Forelimb muscle (tissue), 1 donor: ENCODE results near the gene TSNAXIP1. TPM values are rescaled to one million over a fixed set of nuclear protein-coding genes. Genes with fewer than 3 reads are reported as not detected.

ENCODE experiments used
- DNase-seq: peaks from one replicate; pipeline ENCODE4 v3.0.0-alpha.2; 2013; ENCODE audit warnings: low read depth
- polyA plus RNA-seq: library from polyadenylated mRNA; unstranded; fragments of 120-200 nt; gene quantifications from one replicate; pipeline ENCODE4 v1.2.1, GENCODE V29; 2013; ENCODE audit not compliant: insufficient read length

The TSNAXIP1 gene
- polyA plus RNA-seq, 1 donor: 1.4 TPM

DNA sequence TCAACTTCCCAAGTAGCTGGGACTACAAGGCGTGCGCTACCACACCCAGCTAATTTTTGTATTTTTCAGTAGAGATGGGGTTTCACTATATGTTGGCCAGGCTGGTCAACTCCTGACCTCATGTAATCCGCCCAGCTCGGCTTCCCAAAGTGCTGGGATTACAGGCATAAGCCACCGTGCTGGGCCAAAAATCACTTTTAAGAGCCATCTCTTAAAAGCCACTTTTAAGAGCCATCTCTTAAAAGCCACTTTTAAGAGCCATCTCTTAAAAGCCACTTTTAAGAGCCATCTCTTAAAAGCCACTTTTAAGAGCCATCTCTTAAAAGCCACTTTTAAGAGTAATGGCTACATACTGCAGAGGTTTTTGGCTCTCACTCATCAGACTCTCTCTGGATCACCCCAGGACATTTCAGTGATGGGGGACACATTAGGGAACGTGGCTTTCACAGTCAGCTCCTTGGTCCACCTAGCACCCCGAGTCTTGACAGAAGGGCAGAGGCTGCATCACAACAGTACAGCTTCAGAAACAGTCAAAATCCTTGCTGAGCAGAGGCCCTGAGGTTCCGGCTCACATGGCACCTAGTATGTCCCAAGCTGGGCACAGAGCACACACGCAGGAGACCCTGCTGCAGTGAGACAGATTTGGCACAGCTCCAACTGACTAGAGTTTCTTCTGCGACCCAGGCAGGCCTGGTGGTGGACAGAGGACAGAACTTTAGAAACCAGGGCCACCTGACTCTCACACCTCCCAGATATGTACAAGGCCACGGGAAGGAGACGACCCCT lies 23.9 kb upstream of the TSNAXIP1 start:
- DNase-seq: no peak

DNA sequence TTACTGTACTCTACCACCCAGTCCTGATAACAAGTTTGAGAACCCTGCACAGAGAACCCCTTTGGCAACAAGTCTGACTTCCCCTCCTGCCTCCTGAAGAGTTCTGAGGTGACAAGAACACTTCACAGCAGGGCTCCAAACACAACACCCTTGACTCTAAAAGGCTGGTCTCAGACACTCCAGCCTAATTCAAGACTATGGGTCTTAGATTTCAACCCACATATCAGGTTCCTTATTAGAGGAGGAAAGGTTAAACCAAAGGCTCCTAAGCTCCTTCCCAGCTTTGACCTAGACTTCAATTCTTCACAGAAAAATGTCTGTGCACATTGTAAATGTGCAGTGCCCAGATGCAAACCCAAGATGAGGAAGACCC lies 23.4 kb upstream of the TSNAXIP1 start:
- no peak for DNase-seq

DNA sequence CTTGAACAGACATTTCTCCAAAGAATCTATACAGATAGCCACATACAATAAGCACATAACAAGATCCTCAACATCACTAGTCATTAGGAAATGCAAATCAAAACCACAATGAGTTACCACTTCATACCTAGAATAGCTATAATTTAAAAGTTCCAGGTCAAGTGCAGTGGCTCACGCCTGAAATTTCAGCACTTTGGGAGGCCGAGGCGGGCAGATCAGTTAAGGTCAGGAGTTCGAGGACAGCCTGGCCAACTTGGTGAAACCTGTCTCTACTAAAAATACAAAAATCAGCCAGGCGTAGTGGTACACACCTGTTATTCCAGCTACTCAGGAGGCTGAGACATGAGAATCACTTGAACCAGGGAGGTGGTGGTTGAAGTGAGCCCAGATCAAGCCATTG lies 20.2 kb upstream of the TSNAXIP1 start:
- DNase-seq: no peak

DNA sequence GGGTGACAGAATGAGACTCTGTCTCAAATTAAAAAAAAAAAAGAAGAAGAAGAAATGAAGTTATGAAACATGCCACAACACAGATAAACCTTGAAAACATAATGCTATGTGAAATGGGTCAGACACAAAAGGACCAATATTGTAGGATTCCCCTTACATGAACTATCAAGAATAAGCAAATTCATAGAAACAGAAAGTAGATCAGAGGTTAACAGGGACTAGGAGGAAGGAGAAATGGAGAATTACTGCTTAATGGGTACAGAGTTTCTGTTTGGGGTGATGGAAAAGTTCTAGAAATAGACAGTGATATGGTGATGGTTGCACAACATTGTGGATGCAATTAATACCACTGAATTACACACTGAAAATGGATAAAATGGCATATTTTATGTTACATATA lies 16.6 kb upstream of the TSNAXIP1 start:
- no peak for DNase-seq

DNA sequence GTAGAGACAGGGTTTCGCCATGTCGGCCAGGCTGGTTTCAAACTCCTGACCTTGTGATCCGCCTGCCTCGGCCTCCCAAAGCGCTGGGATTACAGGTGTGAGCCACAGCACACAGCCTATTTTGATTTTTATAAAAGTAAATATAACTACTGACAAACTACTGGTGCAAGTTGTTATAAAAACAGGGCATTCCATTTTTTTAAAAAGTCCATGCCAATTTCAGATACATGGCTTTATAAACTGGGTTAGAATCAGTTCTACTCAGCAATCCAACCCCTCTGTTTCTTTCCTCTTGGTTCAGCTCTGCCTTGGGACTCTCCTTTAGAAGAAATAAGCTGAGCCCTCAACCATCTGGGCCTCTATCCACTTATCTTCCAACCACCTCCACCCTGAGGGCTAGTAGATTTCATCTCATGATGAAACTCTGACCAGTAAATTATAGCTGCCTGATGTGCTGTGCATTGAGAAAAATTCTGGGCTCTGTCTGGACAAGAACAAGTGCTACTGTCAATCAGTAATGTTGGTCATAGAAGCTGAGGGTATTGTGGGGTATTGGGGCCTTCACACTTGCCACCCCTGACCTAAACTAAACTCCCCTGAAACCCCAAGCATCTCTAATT lies 10.5 kb upstream of the TSNAXIP1 start:
- DNase-seq: no peak

DNA sequence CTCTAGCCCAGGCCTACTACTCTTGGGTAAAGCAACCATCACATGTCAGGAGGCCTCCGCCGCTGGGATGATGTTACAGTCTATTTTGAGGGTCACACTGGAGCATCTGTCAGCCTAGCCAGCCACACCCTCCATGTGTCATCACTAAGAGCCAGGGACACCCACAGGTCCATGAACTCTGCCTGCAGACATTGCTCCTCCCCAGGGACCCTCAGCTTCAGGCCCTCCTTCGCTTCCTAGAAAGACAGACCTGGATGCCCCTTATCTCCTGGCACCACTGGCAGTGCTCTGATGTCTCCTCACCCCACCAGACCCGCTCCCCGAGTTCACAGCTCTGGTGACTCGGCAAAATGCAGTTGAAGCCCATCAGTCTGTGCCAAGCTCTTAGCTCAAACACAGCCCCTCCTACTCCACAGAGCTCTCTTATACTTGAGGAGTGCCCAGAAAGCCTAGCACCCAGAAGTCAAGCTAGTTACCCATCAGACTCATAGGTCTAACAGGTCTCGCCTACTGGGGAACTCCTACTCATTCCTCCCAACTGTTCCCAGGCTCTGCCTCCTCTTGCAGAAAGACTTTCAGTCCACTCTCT lies 6.3 kb upstream of the TSNAXIP1 start:
- DNase-seq: no peak

DNA sequence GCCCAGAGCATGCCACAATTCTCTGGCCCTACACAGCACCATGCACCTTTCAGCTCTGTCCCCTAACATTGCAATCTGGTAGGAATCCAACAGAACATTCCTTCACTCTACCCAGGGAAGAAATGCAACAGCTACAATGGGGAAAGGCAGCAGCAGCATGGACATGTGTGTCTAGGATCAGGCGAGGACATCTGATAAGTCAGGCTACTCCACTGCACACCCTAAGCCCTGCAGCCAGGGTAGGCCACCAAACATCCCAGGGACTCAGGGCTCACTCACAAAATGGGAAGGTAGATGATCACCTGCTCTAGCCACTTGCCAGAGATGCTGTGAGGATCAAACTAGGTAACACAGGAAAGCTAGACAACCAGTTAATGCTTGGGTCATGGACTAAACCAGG lies 5.4 kb upstream of the TSNAXIP1 start:
- DNase-seq: no peak

DNA sequence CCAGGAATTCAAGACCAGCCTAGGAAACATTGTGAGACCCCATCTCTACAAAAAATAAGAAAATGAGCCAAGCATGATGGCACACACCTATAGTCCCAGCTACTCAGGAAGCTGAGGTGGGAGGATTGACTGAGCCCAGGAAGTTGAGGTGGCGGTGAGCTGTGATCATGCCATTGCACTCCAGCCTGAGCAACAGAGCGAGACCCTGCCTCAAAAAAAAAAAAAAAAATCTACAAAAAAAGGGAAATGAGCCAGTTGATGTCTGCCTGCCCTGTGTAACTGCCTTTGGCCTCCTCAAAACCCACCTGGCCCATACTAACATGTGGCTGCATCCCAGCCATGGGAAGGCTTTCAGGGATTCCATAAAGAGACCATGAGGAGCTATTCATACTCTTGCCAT lies 4.8 kb upstream of the TSNAXIP1 start:
- DNase-seq: no peak

DNA sequence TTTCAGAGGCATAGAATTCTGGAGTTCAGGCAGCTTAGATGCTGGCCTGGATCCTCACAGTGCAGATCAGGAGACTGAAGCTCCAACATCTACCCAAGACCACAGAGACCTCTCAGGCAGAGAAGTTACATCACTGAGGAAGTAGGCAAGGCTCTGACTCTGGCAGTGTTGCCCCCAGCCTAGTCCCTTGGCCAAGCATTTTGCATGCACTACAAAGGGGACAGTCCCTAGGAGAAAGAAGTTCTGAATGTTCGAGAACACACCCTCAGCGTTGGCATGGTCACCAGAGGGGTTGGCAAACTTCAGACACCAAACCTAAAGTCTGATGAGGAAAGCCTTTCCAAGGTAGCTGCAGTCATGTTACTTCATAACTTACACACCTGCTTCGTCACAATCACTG lies 2.8 kb upstream of the TSNAXIP1 start:
- no peak for DNase-seq

DNA sequence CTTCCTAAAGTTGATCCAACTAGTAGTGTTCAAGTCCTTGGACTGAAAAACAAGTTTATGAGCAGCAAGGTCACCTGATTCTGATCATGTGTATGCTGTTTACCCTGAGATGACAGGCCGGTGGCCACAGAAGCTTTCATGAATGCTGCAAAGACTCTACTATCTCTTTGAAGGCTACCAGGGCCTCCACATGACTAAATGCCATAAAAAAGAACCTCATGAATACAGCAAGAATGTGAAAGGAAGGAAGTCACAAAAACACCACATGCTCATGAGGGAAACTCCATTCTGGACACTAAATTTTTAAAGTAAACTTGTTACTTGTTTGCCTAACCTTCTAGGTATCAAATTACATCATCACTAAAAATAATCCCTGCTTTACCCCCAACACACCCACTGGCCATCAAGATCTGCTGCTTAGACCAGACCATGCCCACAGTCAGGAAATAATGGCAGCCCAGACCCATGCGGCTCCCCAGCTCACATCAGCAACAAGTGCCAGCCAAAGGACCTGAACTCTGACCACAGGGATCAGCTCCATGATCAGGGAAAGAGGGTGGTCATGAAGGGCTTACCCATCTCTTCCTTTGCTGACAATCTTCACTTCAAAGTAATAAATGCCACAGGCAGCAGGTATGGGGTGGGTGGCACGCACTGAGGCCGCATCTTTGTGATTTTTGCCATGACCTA lies 1.7 kb upstream of the TSNAXIP1 start:
- DNase-seq: no peak

DNA sequence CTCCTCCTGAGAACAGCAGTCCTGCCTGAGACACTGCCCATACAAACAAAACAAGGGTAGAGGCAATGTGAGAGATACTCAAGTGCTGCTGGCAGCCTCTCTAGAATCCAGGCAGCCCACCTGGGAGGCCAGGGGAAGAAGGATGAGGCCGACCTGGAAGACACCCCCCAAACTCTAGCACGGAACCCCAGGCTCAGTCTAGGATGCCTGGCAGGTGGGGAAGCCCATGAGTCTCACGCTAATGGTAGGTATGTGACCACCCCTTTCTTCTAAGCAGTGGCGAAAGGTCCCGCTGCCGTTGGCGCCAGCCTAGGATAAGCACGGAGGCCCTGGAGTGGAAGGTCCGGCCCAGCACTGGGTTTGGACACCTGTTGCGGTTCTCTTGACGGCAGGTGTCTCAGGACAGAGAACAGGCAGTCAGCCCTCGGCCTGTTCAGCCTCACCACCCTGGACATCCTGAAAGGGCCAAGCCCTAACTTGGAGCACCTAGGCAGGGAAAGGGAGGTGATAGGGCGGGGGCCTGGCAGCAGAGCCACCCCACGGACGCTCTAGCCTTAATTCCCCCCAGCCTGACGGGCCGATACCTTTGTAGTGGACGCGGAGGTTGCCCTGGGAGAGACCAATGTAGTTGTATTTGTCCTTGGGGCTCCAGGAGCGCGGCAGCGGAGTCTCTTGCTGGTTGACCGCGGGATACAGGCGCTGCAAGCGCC lies 816 bp upstream of the TSNAXIP1 start:
- DNase-seq: no peak

DNA sequence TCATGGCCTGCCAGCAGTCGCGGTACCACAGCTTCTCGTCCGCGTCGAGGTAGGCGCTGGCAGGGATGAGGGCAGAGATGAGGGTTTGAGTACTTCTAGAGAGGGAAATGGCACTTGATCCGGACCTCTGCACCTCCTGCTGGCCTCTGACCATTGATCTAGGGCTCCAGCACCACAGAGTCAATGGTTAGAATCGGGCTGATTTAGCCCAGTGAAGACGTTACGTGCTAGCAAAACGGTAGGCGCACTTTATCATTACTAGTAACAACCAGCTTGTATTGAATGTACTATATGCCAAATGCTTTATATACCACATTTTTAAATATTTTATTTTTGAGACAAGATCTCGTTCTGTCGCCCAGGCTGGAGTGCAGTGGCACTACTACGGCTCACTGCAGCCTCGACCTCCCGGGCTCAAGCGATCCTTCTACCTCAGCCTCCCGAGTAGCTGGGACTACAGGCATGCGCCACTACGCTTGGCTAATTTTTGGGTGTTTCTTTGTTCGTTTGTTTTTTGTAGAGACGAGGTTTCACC lies 526 bp downstream of the TSNAXIP1 start:
- no peak for DNase-seq

DNA sequence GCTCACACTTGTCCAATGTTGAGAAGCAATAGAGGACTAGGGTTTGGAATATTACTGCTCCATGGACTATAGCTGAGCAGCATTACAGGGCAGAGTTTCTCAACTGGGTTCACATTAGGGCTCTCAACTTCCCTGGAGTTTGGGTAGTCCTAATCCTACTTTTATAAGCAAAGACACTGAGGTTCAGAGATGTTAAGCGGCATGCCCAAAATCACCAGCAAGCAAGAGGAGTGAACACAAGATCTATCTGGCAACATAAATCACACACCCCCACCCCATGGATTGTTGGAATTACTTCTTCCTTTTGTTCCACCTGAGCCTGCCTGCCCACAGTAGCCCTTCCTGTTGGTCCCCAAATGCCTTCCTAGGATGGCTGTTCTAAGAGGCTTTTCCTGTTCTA lies 5.2 kb downstream of the TSNAXIP1 start:
- DNase-seq: no peak

DNA sequence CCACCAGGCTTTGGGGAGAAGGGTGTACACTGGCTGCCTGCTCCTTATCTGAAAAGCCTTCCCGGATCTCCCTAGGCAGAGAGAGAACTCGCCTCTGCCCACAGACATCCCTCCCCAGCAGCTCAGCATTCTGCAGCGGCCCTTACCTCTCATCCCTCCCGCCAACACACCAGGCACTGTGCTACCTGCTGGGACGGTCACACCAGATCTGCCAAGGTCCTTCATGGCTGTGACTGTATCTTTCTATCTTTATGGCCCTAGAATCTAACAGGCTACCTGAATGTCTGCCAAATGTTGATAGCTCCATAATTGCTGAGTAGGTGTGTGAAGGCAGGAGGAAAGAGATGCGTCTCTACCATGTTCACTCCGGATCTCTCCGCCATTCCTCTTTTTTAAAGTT lies 7.9 kb downstream of the TSNAXIP1 start:
- DNase-seq: no peak

DNA sequence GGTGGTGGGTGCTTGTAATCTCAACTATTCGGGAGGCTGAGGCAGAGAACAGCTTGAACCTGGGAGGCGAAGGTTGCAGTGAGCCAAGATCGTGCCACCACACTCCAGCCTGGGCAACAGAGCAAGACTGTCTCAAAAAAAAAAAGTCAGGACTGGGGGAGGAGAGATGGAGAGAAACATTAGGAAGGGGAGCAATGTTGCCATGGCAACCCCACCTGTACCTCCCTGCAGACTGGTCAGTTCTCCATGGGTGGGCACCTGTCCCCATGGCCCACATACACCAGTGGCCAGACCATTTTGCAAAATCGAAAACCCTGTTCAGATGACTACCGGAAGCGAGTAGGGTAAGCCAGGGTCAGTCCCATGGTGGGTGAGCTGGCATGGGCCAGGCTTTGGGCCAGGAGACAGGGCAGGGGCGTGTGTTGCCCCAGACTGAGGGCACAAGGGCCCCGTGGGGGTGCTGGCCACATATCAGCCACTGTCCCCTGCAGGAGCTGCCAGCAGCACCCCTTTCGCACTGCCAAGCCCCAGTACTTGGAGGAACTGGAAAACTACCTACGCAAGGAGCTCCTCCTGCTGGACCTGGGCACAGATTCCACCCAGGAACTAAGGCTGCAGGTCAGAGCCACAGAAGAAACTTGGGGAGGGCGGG lies 14.0 kb downstream of the TSNAXIP1 start:
- no peak for DNase-seq

DNA sequence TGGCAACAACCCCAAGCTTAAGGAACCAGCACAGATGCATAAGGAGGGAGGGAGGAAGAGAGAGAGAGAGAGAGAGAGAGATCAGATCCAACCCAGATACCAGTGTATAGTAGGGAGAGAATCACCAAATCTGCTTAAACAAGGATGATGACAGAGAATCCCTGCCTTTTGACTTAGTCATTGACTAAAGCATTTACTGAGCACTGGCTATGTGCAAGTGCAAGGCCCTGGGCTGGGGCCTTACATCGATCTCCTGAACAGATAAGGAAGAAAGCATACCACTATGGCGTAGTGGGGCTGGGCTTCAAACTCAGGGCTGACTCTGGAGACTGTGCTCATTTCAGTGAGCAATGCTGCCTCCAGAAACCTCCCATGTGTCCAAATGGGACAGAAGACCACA lies 15.8 kb downstream of the TSNAXIP1 start:
- DNase-seq: no peak

DNA sequence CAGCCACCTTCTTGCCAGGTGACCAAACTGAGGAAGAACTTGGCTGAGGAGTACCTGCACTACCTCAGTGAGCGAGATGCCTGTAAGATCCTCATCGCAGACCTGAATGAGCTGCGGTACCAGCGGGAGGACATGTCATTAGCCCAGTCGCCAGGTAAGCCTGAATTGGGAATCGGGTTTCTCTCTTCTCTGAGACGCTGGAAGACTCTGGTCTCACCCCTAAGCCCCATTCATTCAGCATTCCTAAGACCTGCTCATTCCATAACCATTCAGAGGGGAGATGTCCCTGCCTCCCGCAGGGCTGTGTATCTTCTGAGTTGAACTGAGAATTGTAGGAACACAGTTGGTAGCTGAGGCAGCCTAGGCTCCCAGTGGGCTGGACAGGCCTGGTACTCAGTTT lies 18.4 kb downstream of the TSNAXIP1 start:
- no peak for DNase-seq

DNA sequence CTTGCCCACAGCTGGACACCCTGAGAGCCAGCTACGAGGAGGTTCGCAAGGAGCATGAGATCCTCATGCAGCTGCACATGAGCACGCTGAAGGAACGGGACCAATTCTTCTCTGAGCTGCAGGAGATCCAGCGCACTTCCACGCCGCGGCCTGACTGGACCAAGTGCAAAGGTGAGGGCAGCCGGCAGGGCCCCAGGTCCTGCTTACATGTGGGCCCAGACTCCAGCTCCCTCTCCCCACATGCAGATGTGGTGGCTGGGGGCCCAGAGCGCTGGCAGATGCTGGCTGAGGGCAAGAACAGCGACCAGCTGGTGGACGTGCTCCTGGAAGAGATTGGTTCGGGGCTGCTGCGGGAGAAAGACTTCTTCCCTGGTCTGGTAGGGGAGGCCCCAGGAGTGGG lies 19.2 kb downstream of the TSNAXIP1 start:
- DNase-seq: no peak

DNA sequence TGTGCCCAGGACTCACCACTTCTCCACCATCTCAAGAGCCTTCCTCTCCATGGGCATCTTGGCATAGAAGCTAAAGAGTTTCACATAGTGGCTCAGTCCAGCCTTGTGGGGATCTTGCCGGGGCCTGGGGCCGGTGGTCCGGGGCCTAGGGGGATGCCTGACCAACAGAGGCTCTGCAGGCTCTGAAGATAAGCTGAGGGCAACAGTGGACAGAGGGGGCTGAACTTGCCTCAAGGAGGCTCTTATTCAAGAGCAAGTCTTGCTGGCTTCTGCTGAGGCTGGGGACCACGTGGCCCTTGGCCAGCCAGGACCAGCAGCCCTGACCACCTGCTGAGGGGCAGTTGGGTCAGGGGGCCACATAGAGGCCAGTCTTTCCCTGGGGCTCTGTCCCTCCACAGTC lies 22.0 kb downstream of the TSNAXIP1 start:
- DNase-seq: no peak

DNA sequence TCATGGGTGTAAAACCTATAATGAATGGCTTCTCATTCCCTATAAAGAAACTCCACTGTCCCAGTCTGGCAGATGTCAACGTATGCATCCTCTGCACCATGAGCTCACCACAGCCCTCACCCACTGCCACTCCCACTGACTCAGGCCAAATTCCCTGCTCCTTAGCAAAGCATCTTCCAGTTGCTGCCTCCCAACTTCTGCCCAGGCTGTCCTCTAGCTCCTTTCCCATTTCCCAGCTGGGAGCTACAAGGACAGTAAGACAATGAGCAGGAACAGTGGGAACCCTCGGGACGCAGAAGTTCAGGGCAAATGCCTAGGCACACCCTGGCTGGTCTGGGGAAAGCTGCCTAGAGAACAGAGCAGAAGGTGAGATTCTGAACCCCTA lies 26.3 kb downstream of the TSNAXIP1 start:
- DNase-seq: no peak
